Muscle of leg (tissue), 11 donors: ENCODE data around the gene OBI1. TPM values are rescaled to one million over a fixed set of nuclear protein-coding genes. Genes with fewer than 3 reads are reported as not detected.

ENCODE experiments used
- DNase-seq: peaks from one replicate; pipeline ENCODE4 v3.0.0; 2013
- H3K27ac ChIP-seq: one replicate; pipeline ENCODE4 v1.5.1; 2013; ENCODE audit warnings: mild to moderate bottlenecking, low read length, control low read depth
- H3K27me3 ChIP-seq: one replicate; pipeline ENCODE4 v1.6.1; 2013; ENCODE audit warnings: low read length; ENCODE audit not compliant: control insufficient read depth, insufficient read depth
- H3K36me3 ChIP-seq: one replicate; pipeline ENCODE4 v1.6.1; 2013; ENCODE audit warnings: low read length; ENCODE audit not compliant: control insufficient read depth, insufficient read depth
- H3K4me1 ChIP-seq: one replicate; pipeline ENCODE4 v1.6.1; 2013; ENCODE audit warnings: low read length; ENCODE audit not compliant: control insufficient read depth, insufficient read depth
- H3K4me3 ChIP-seq: one replicate; pipeline ENCODE4 v1.5.1; 2013; ENCODE audit warnings: low read length, control low read depth
- H3K9me3 ChIP-seq: replicated peaks from 2 replicates; pipeline ENCODE4 v1.6.1; 2013; ENCODE audit warnings: low read depth, low read length; ENCODE audit not compliant: control insufficient read depth
- WGBS: methylation state at CpG from one replicate; pipeline ENCODE4 v1.1.5; 2013; ENCODE audit warnings: missing lambda C conversion rate; ENCODE audit not compliant: insufficient coverage; 5-methylcytosine and 5-hydroxymethylcytosine counted together
- polyA plus RNA-seq, 8 donors: library from polyadenylated mRNA; unstranded; fragments of 120-200 nt; gene quantifications; one replicate each; pipeline versions ENCODE4 v1.2.1 to v1.2.3, GENCODE V29; 2013; ENCODE audit warnings: inconsistent platforms in 1 of 8, low replicate concordance in 1 of 8; ENCODE audit not compliant: insufficient read length in 8 of 8, insufficient read depth in 1 of 8
- total RNA-seq: library from RNA; stranded (reverse); fragments of 120-200 nt; gene quantifications from one replicate; pipeline ENCODE4 v1.2.4, GENCODE V29; 2013

Gene OBI1
- total and polyA plus RNA-seq, 9 donors = 10.7 to 16.6 (median 14.4) TPM

DNA sequence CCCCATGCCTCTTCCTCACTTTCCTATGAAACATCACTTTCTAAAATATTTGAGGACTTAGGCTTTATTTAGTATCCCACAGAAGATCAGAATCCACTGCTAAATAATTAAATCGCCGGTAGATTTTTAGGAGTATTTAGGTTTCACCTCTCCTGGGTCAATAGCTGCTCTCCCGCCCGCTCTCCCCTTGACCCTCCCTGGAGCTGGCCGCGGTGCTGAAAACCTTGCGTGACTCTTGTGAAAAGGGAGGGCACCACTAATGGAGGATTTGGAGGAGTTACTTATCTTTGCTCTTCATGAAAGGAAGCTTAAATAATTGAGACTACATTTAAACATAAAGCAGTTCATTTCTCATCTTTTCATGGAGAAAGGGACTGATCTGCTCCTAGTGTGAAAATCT lies 69.7 kb downstream of the OBI1 start:
- H3K27ac ChIP-seq = no peak overlapping the region
- no peak overlapping the region for H3K4me3 ChIP-seq
- peak; percentile 77 for DNase-seq
- H3K27me3 ChIP-seq = peaks cover 49% of the 10 kb centered on the region
- peaks cover 4% of the 10 kb centered on the region for H3K4me1 ChIP-seq
- WGBS = no CpG with 5 or more reads among the region's 7 CpGs
- no peaks in the 10 kb centered on the region for H3K9me3 ChIP-seq
- no peaks in the 10 kb centered on the region for H3K36me3 ChIP-seq

GRCh38 chr13:78587395-78587794 lies 71.6 kb downstream of the OBI1 start:
- 5% methylated on average over 6 of the region's 18 CpGs for WGBS
- Histone ChIP-seq H3K9me3 (no peaks in the 10 kb centered on the region), H3K4me3 (no peak overlapping the region), H3K27me3 (peaks cover 33% of the 10 kb centered on the region), H3K36me3 (no peaks in the 10 kb centered on the region), H3K27ac (no peak overlapping the region), H3K4me1 (no peaks in the 10 kb centered on the region)
- no peak for DNase-seq

DNA sequence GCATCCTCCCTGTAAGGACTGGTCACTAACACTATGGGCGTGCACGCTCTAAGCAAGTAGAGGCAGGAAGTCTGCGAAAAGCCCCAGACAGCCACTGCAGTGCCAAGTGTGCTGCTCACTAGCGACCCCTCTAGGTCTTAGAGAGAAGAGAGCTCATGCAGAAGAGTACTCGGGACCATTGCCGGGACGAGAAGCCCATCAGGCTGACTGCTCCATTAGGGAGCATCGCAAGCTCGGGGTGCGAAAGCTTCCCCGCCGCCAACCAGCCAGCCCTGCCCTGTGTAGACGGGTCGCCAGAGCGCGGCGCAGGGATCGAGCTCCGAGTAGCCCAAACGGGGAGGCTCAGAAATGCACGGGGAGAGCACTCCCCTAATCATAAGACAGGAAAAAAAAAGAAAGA lies 72.2 kb downstream of the OBI1 start:
- peaks cover 32% of the 10 kb centered on the region for H3K27me3 ChIP-seq

GRCh38 chr13:78576261-78576660 lies 82.7 kb downstream of the OBI1 start:
- DNase-seq = no peak
- Histone ChIP-seq H3K27ac (no peak overlapping the region), H3K36me3 (no peaks in the 10 kb centered on the region), H3K27me3 (peaks cover 3% of the 10 kb centered on the region), H3K4me1 (no peaks in the 10 kb centered on the region), H3K9me3 (no peaks in the 10 kb centered on the region), H3K4me3 (no peak overlapping the region)
- 75% methylated on average over 3 of the region's 4 CpGs for WGBS

More for the DNA sequence above, 72.2 kb downstream of the OBI1 start:
- no peaks in the 10 kb centered on the region for H3K36me3 ChIP-seq
- DNase-seq = no peak
- whole genome bisulfite sequencing = 5% methylated on average over 6 of the region's 21 CpGs
- H3K27ac ChIP-seq = no peak overlapping the region
- no peak overlapping the region for H3K4me3 ChIP-seq
- no peaks in the 10 kb centered on the region for H3K9me3 ChIP-seq
- H3K4me1 ChIP-seq = no peaks in the 10 kb centered on the region

GRCh38 chr13:78572459-78572858 lies 86.5 kb downstream of the OBI1 start:
- Histone ChIP-seq H3K9me3 (no peaks in the 10 kb centered on the region), H3K4me3 (no peak overlapping the region), H3K27me3 (no peaks in the 10 kb centered on the region), H3K4me1 (no peaks in the 10 kb centered on the region), H3K27ac (no peak overlapping the region), H3K36me3 (no peaks in the 10 kb centered on the region)
- WGBS = no CpG with 5 or more reads among the region's 5 CpGs
- DNase-seq = no peak

- H3K27me3 ChIP-seq = no peaks in the 10 kb centered on the region
- no peaks in the 10 kb centered on the region for H3K36me3 ChIP-seq
- H3K4me1 ChIP-seq = no peaks in the 10 kb centered on the region
- no peak overlapping the region for H3K27ac ChIP-seq
- WGBS = no CpG with 5 or more reads among the region's 1 CpG
- no peak for DNase-seq
- no peaks in the 10 kb centered on the region for H3K9me3 ChIP-seq
- no peak overlapping the region for H3K4me3 ChIP-seq
These were observed 89.9 kb downstream of the OBI1 start for GRCh38 chr13:78569029-78569428.

DNA sequence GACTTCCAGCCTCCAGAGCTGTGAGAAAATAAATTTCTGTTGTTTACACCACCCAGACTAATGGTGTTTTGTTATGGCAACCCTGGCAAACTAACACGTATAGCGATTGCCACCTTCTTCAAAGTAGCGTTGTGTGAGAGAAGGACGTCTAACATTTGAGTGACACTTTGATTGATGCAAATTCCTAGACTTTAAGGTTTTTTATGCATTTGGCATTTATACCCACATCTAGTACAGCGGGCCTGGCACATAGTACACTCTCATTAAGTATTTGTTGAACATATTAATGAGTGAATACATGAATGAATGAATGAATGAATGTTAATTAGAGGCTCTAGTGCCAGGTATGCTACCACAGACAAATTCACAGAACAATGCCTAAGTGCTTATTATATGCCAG lies 92.3 kb downstream of the OBI1 start:
- Histone ChIP-seq H3K27me3 (no peaks in the 10 kb centered on the region), H3K9me3 (no peaks in the 10 kb centered on the region), H3K27ac (no peak overlapping the region), H3K4me1 (no peaks in the 10 kb centered on the region), H3K4me3 (no peak overlapping the region), H3K36me3 (no peaks in the 10 kb centered on the region)
- WGBS = no CpG with 5 or more reads among the region's 5 CpGs
- DNase-seq = no peak

Other genes starting within 250 kb of the OBI1 start
- gene POU4F1, start 55.6 kb downstream of the OBI1 start, total RNA-seq = 2.4 TPM
- 10 to 100 TPM in 3 of 8 donors, 1 to 10 TPM in 4, under 1 TPM in 1; 0.76 to 17.9 (median 9.0) TPM for gene POU4F1, start 55.6 kb downstream of the OBI1 start, polyA plus RNA-seq